ENCODE results near the gene MICALL2. TPM values are rescaled to one million over a fixed set of nuclear protein-coding genes. Genes with fewer than 3 reads are reported as not detected.

The MICALL2 gene
- total RNA-seq, 6 donors from 2014 or later, result 17.8 to 67.1 (median 42.4) TPM

- ATAC-seq (ENCODE audit: low FRiP score in 2 of 2), result no peak
- 90 to 95% methylated on average over 23 to 28 of the region's 28 CpGs for WGBS, 2 donors
These were observed 47.9 kb downstream of the MICALL2 start for GRCh38 chr7:1411414-1411813.

GRCh38 chr7:1410992-1411391 lies 48.3 kb downstream of the MICALL2 start:
- WGBS, 2 donors, result 49 to 55% methylated on average over 12 of the region's 12 CpGs

More at GRCh38 chr7:1411414-1411813, 47.9 kb downstream of the MICALL2 start:
- H3K4me3 ChIP-seq, result no peak overlapping the region
- no peaks in the 10 kb centered on the region for H3K9me3 ChIP-seq
- peaks cover 0 to 10% (median 2%) of the 10 kb centered on the region in 4 donors for H3K27me3 ChIP-seq
- H3K36me3 ChIP-seq, result no peaks in the 10 kb centered on the region
- peaks cover 7 to 14% (median 8%) of the 10 kb centered on the region in 4 donors for H3K4me1 ChIP-seq
- H3K27ac ChIP-seq, result no peak overlapping the region
- TF ChIP-seq POLR2AphosphoS5 (IDR thresholded peaks at IDR 0.05) (no peak), EP300 (IDR thresholded peaks at IDR 0.05) (no peak), POLR2A (IDR thresholded peaks at IDR 0.05) (no peak), CTCF (IDR thresholded peaks at IDR 0.05) (no peak)
- DNase-seq, result no peak

GRCh38 chr7:1409555-1409954 lies 49.7 kb downstream of the MICALL2 start:
- Histone ChIP-seq H3K9me3 (no peaks in the 10 kb centered on the region), H3K27ac (no peak overlapping the region), H3K27me3 (peaks cover 0 to 13% (median 5%) of the 10 kb centered on the region in 4 donors), H3K36me3 (no peaks in the 10 kb centered on the region), H3K4me1 (peaks cover 7 to 14% (median 8%) of the 10 kb centered on the region in 4 donors), H3K4me3 (no peak overlapping the region)
- DNase-seq (no peak), ATAC-seq (ENCODE audit: low FRiP score in 2 of 2) (no peak)
- no peak for TF ChIP-seq CTCF (IDR thresholded peaks at IDR 0.05)
- TF ChIP-seq POLR2A (IDR thresholded peaks at IDR 0.05), result no peak
- TF ChIP-seq POLR2AphosphoS5 (IDR thresholded peaks at IDR 0.05), result no peak
- TF ChIP-seq EP300 (IDR thresholded peaks at IDR 0.05), result no peak
- WGBS, 2 donors, result 59 to 71% methylated on average over 6 to 7 of the region's 7 CpGs

More at GRCh38 chr7:1410992-1411391, 48.3 kb downstream of the MICALL2 start:
- Histone ChIP-seq H3K27me3 (peaks cover 0 to 10% (median 4%) of the 10 kb centered on the region in 4 donors), H3K4me3 (no peak overlapping the region), H3K4me1 (peaks cover 7 to 14% (median 8%) of the 10 kb centered on the region in 4 donors), H3K27ac (no peak overlapping the region), H3K9me3 (no peaks in the 10 kb centered on the region), H3K36me3 (no peaks in the 10 kb centered on the region)
- DNase-seq (no peak), ATAC-seq (ENCODE audit: low FRiP score in 2 of 2) (no peak)
- TF ChIP-seq POLR2AphosphoS5 (IDR thresholded peaks at IDR 0.05) (no peak), POLR2A (IDR thresholded peaks at IDR 0.05) (no peak), CTCF (IDR thresholded peaks at IDR 0.05) (no peak), EP300 (IDR thresholded peaks at IDR 0.05) (no peak)

- DNase-seq (no peak), ATAC-seq (ENCODE audit: low FRiP score in 2 of 2) (no peak)
- H3K9me3 ChIP-seq, result no peaks in the 10 kb centered on the region
- H3K4me1 ChIP-seq, result peaks cover 7 to 18% (median 8%) of the 10 kb centered on the region in 4 donors
- 68 to 80% methylated on average over 4 to 8 of the region's 8 CpGs for WGBS, 2 donors
- H3K36me3 ChIP-seq, result no peaks in the 10 kb centered on the region
- peaks cover 0 to 24% (median 10%) of the 10 kb centered on the region in 4 donors for H3K27me3 ChIP-seq
- no peak for TF ChIP-seq POLR2AphosphoS5 (IDR thresholded peaks at IDR 0.05)
- H3K27ac ChIP-seq, result no peak overlapping the region
- no peak overlapping the region for H3K4me3 ChIP-seq
These were observed 50.8 kb downstream of the MICALL2 start for GRCh38 chr7:1408466-1408865.

- DNase-seq, result no peak
- peaks cover 7 to 13% (median 7%) of the 10 kb centered on the region in 4 donors for H3K4me1 ChIP-seq
- H3K9me3 ChIP-seq, result no peaks in the 10 kb centered on the region
- no peaks in the 10 kb centered on the region for H3K36me3 ChIP-seq
- no peak overlapping the region for H3K27ac ChIP-seq
- no peak for TF ChIP-seq POLR2A (IDR thresholded peaks at IDR 0.05)
- TF ChIP-seq EP300 (IDR thresholded peaks at IDR 0.05), result no peak
- TF ChIP-seq CTCF (IDR thresholded peaks at IDR 0.05), result no peak
- TF ChIP-seq POLR2AphosphoS5 (IDR thresholded peaks at IDR 0.05), result no peak
- ATAC-seq (ENCODE audit: low FRiP score in 2 of 2), result no peak
- 54% methylated on average over 22 to 23 of the region's 24 CpGs for WGBS, 2 donors
- no peak overlapping the region for H3K4me3 ChIP-seq
- peaks cover 0 to 28% (median 11%) of the 10 kb centered on the region in 4 donors for H3K27me3 ChIP-seq
These were observed 51.4 kb downstream of the MICALL2 start for GRCh38 chr7:1407892-1408291.

All from upper lobe of left lung (tissue), 6 donors.